GM23338 (cell line): Measurements from ENCODE around the gene NOD1. TPM values are rescaled to one million over a fixed set of nuclear protein-coding genes. Genes with fewer than 3 reads are reported as not detected.

ENCODE experiments used
- ATAC-seq: fragments of 200-7000 bp; cut with Tn5 transposase; 3 replicates; pipeline ENCODE4 v1.9.1; 2020
- DNase-seq: peaks from one replicate; pipeline ENCODE4 v3.0.0-alpha.2; 2015; ENCODE audit warnings: low spot score
- H2AFZ ChIP-seq: fragments of 200-600 bp; sonication (generic); 2 replicates; pipeline ENCODE4 v1.8.0; 2016; ENCODE audit warnings: antibody characterized with exemption, mild to moderate bottlenecking, moderate library complexity
- H3F3A ChIP-seq: fragments of 200-600 bp; sonication (generic); replicated peaks from 2 replicates; pipeline ENCODE4 v1.8.0; 2017; ENCODE audit warnings: antibody characterized with exemption, mixed run types, low read depth
- H3K27ac ChIP-seq: fragments of 200-600 bp; sonication (generic); 2 replicates; pipeline ENCODE4 v1.6.1; 2016; ENCODE audit warnings: low read depth
- H3K27me3 ChIP-seq: fragments of 200-600 bp; sonication (generic); 2 replicates; pipeline ENCODE4 v1.8.0; 2016; ENCODE audit warnings: mild to moderate bottlenecking, mixed run types, moderate library complexity; ENCODE audit not compliant: insufficient read depth
- H3K36me3 ChIP-seq: fragments of 200-600 bp; sonication (generic); 2 replicates; pipeline ENCODE4 v1.8.0; 2016; ENCODE audit warnings: mild to moderate bottlenecking; ENCODE audit not compliant: insufficient read depth
- H3K4me1 ChIP-seq: fragments of 200-600 bp; sonication (generic); 2 replicates; pipeline ENCODE4 v1.8.0; 2016; ENCODE audit warnings: mild to moderate bottlenecking, moderate library complexity; ENCODE audit not compliant: insufficient read depth
- H3K4me2 ChIP-seq: fragments of 200-600 bp; sonication (generic); 2 replicates; pipeline ENCODE4 v1.7.1; 2017; ENCODE audit warnings: mixed run types
- H3K4me3 ChIP-seq: fragments of 200-600 bp; sonication (generic); 2 replicates; pipeline ENCODE4 v1.6.1; 2016; ENCODE audit warnings: mixed run types
- H3K79me2 ChIP-seq: fragments of 200-600 bp; sonication (generic); replicated peaks from 2 replicates; pipeline ENCODE4 v1.8.0; 2017; ENCODE audit warnings: mild to moderate bottlenecking; ENCODE audit not compliant: insufficient read depth
- H3K9me2 ChIP-seq: fragments of 200-600 bp; sonication (generic); 2 replicates; pipeline ENCODE4 v1.8.0; 2017; ENCODE audit not compliant: insufficient read depth
- H4K20me1 ChIP-seq: fragments of 200-600 bp; sonication (generic); replicated peaks from 2 replicates; pipeline ENCODE4 v1.8.0; 2017; ENCODE audit warnings: mild to moderate bottlenecking; ENCODE audit not compliant: insufficient read depth
- H3K27ac Mint-ChIP-seq: 2 replicates; pipeline ENCODE4 v1.8.0; 2020; ENCODE audit warnings: inconsistent platforms, mild to moderate bottlenecking, moderate library complexity, mixed read lengths
- H3K27me3 Mint-ChIP-seq: 3 replicates; pipeline ENCODE4 v1.8.0; 2022; ENCODE audit warnings: low read depth, mild to moderate bottlenecking, moderate library complexity, mixed read lengths, inconsistent platforms; ENCODE audit not compliant: insufficient read depth, poor library complexity
- H3K36me3 Mint-ChIP-seq: 3 replicates; pipeline ENCODE4 v1.8.0; 2021; ENCODE audit warnings: low read depth, mild to moderate bottlenecking, inconsistent platforms, moderate library complexity, mixed read lengths
- H3K4me1 Mint-ChIP-seq: 3 replicates; pipeline ENCODE4 v1.8.0; 2020; ENCODE audit warnings: mild to moderate bottlenecking, inconsistent platforms, mixed read lengths
- H3K4me3 Mint-ChIP-seq: 3 replicates; pipeline ENCODE4 v1.8.0; 2021; ENCODE audit warnings: moderate library complexity, mild to moderate bottlenecking, inconsistent platforms, mixed read lengths
- H3K9me3 Mint-ChIP-seq: 3 replicates; pipeline ENCODE4 v1.8.0; 2020; ENCODE audit warnings: moderate library complexity, mild to moderate bottlenecking, inconsistent platforms, mixed read lengths
- polyA plus RNA-seq: library from polyadenylated mRNA; unstranded; fragments of >200 nt; fragmentation: Nextera tagmentation; extraction: Ambion mirVana; gene quantifications from 2 replicates; pipeline ENCODE4 v1.2.1, GENCODE V29; 2016
- total RNA-seq: library from RNA; depleted of rRNA; stranded (reverse); fragments of >200 nt; shearing (Covaris generic); gene quantifications from 2 replicates; pipeline ENCODE4 v1.2.3, GENCODE V29; 2014
- TF ChIP-seq, protein P1 (sequence below), 2 experiments: fragments of 200-600 bp in 1 of 2; sonication (generic) in 1 of 2; conservative IDR thresholded peaks; 2 replicates each; pipeline versions ENCODE4 v1.5.1 to v1.6.1; 2016 to 2017; ENCODE audit warnings: antibody characterized with exemption in 2 of 2, low read depth in 2 of 2, mild to moderate bottlenecking in 2 of 2, moderate library complexity in 1 of 2
- TF ChIP-seq, protein P2 (sequence below): fragments of 250-450 bp; sonication (Bioruptor Pico); IDR thresholded peaks from 2 replicates; pipeline ENCODE4 v1.5.0; 2020; ENCODE audit warnings: mild to moderate bottlenecking, moderate library complexity

Gene NOD1
- total and polyA plus RNA-seq, 2 experiments from 2014 or later, result 2.1 to 7.3 TPM

GRCh38 chr7:30451539-30452279 lies 26.9 kb downstream of the NOD1 start:
- DNase-seq (no peak), ATAC-seq (no peak)
- Histone ChIP-seq H2AFZ (no peak overlapping the region), H3F3A (no peaks in the 10 kb centered on the region), H3K27me3 (no peaks in the 10 kb centered on the region), H3K36me3 (no peaks in the 10 kb centered on the region), H3K27ac (no peak overlapping the region), H3K4me3 (no peak overlapping the region), H3K4me1 (peaks cover 11% of the 10 kb centered on the region), H3K9me2 (no peaks in the 10 kb centered on the region), H4K20me1 (no peaks in the 10 kb centered on the region), H3K79me2 (no peaks in the 10 kb centered on the region), H3K4me2 (no peak overlapping the region)
- Mint-ChIP-seq H3K4me3 (no peak overlapping the region), H3K4me1 (peaks cover 26% of the 10 kb centered on the region), H3K9me3 (no peaks in the 10 kb centered on the region), H3K36me3 (peaks cover 11% of the 10 kb centered on the region; the same call in 2 of the 3 replicates), H3K27me3 (peaks cover 4% of the 10 kb centered on the region), H3K27ac (no peak overlapping the region)
- TF ChIP-seq, protein P1, sequence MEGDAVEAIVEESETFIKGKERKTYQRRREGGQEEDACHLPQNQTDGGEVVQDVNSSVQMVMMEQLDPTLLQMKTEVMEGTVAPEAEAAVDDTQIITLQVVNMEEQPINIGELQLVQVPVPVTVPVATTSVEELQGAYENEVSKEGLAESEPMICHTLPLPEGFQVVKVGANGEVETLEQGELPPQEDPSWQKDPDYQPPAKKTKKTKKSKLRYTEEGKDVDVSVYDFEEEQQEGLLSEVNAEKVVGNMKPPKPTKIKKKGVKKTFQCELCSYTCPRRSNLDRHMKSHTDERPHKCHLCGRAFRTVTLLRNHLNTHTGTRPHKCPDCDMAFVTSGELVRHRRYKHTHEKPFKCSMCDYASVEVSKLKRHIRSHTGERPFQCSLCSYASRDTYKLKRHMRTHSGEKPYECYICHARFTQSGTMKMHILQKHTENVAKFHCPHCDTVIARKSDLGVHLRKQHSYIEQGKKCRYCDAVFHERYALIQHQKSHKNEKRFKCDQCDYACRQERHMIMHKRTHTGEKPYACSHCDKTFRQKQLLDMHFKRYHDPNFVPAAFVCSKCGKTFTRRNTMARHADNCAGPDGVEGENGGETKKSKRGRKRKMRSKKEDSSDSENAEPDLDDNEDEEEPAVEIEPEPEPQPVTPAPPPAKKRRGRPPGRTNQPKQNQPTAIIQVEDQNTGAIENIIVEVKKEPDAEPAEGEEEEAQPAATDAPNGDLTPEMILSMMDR (conservative IDR thresholded peaks at IDR 0.05; ENCODE audit: low read depth in 2 of 2), result no peak
- TF ChIP-seq, protein P2, sequence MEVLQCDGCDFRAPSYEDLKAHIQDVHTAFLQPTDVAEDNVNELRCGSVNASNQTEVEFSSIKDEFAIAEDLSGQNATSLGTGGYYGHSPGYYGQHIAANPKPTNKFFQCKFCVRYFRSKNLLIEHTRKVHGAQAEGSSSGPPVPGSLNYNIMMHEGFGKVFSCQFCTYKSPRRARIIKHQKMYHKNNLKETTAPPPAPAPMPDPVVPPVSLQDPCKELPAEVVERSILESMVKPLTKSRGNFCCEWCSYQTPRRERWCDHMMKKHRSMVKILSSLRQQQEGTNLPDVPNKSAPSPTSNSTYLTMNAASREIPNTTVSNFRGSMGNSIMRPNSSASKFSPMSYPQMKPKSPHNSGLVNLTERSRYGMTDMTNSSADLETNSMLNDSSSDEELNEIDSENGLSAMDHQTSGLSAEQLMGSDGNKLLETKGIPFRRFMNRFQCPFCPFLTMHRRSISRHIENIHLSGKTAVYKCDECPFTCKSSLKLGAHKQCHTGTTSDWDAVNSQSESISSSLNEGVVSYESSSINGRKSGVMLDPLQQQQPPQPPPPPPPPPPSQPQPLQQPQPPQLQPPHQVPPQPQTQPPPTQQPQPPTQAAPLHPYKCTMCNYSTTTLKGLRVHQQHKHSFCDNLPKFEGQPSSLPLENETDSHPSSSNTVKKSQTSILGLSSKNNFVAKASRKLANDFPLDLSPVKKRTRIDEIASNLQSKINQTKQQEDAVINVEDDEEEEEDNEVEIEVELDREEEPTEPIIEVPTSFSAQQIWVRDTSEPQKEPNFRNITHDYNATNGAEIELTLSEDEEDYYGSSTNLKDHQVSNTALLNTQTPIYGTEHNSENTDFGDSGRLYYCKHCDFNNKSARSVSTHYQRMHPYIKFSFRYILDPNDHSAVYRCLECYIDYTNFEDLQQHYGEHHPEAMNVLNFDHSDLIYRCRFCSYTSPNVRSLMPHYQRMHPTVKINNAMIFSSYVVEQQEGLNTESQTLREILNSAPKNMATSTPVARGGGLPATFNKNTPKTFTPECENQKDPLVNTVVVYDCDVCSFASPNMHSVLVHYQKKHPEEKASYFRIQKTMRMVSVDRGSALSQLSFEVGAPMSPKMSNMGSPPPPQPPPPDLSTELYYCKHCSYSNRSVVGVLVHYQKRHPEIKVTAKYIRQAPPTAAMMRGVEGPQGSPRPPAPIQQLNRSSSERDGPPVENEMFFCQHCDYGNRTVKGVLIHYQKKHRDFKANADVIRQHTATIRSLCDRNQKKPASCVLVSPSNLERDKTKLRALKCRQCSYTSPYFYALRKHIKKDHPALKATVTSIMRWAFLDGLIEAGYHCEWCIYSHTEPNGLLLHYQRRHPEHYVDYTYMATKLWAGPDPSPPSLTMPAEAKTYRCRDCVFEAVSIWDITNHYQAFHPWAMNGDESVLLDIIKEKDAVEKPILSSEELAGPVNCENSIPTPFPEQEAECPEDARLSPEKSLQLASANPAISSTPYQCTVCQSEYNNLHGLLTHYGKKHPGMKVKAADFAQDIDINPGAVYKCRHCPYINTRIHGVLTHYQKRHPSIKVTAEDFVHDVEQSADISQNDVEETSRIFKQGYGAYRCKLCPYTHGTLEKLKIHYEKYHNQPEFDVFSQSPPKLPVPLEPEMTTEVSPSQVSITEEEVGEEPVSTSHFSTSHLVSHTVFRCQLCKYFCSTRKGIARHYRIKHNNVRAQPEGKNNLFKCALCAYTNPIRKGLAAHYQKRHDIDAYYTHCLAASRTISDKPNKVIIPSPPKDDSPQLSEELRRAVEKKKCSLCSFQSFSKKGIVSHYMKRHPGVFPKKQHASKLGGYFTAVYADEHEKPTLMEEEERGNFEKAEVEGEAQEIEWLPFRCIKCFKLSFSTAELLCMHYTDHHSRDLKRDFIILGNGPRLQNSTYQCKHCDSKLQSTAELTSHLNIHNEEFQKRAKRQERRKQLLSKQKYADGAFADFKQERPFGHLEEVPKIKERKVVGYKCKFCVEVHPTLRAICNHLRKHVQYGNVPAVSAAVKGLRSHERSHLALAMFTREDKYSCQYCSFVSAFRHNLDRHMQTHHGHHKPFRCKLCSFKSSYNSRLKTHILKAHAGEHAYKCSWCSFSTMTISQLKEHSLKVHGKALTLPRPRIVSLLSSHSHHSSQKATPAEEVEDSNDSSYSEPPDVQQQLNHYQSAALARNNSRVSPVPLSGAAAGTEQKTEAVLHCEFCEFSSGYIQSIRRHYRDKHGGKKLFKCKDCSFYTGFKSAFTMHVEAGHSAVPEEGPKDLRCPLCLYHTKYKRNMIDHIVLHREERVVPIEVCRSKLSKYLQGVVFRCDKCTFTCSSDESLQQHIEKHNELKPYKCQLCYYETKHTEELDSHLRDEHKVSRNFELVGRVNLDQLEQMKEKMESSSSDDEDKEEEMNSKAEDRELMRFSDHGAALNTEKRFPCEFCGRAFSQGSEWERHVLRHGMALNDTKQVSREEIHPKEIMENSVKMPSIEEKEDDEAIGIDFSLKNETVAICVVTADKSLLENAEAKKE (CRISPR knock-in tag), result no peak
